SU-DHL-6 (cell line): ENCODE results near the gene BIN1.

Source experiments
- H2AFZ ChIP-seq: fragments of 200-600 bp; sonication (generic); 2 replicates; pipeline ENCODE4 v1.6.1; 2014; ENCODE audit warnings: low read depth, mild to moderate bottlenecking, moderate library complexity, mixed read lengths, antibody characterized with exemption, low read length; ENCODE audit not compliant: severe bottlenecking
- H3F3A ChIP-seq: fragments of 200-600 bp; shearing (Covaris generic); 2 replicates; pipeline ENCODE4 v1.6.0; 2016; ENCODE audit warnings: antibody characterized with exemption, mild to moderate bottlenecking; ENCODE audit not compliant: insufficient read depth
- H3K27ac ChIP-seq: fragments of 200-600 bp; sonication (generic); 2 replicates; pipeline ENCODE4 v1.5.1; 2016; ENCODE audit warnings: low read depth, mild to moderate bottlenecking, low read length, moderate library complexity, mixed read lengths
- H3K27me3 ChIP-seq: fragments of 200-600 bp; sonication (generic), shearing (Covaris generic); 2 replicates; pipeline ENCODE4 v1.6.0; 2014; ENCODE audit warnings: mild to moderate bottlenecking, low read length
- H3K36me3 ChIP-seq: fragments of 200-600 bp; sonication (generic); 2 replicates; pipeline ENCODE4 v1.6.1; 2014; ENCODE audit warnings: mild to moderate bottlenecking, low read length, mixed read lengths
- H3K4me2 ChIP-seq: fragments of 300-600, 200-600 bp; shearing (Covaris generic), sonication (generic); 2 replicates; pipeline ENCODE4 v1.6.0; 2014; ENCODE audit warnings: low read length, low read depth, mild to moderate bottlenecking; ENCODE audit not compliant: poor library complexity, severe bottlenecking
- H3K4me3 ChIP-seq: fragments of 200-600 bp; sonication (generic); 2 replicates; pipeline ENCODE4 v1.5.1; 2014; ENCODE audit warnings: antibody characterized with exemption, low read length, mild to moderate bottlenecking, mixed read lengths; ENCODE audit not compliant: insufficient read depth, poor library complexity, severe bottlenecking
- H3K79me2 ChIP-seq: fragments of 200-600 bp; sonication (generic); 2 replicates; pipeline ENCODE4 v1.6.1; 2014; ENCODE audit warnings: mild to moderate bottlenecking, low read length, moderate library complexity; ENCODE audit not compliant: insufficient read depth
- H3K9ac ChIP-seq: fragments of 200-600 bp; sonication (generic); 2 replicates; pipeline ENCODE4 v1.7.0; 2014; ENCODE audit warnings: mild to moderate bottlenecking, low read length
- H3K9me2 ChIP-seq: fragments of 200-600 bp; sonication (generic); replicated peaks from 2 replicates; pipeline ENCODE4 v1.6.1; 2014; ENCODE audit warnings: low read length; ENCODE audit not compliant: insufficient read depth
- H3K9me3 ChIP-seq: fragments of 200-600 bp; sonication (generic); 2 replicates; pipeline ENCODE4 v1.6.1; 2014; ENCODE audit warnings: low read length, mixed read lengths; ENCODE audit not compliant: insufficient read depth
- H4K20me1 ChIP-seq: fragments of 200-600 bp; sonication (generic); 2 replicates; pipeline ENCODE4 v1.6.1; 2014; ENCODE audit warnings: low read depth, mild to moderate bottlenecking, antibody characterized with exemption, low read length, moderate library complexity, mixed read lengths
- EZH2phosphoT487 ChIP-seq: fragments of 200-600 bp; sonication (generic), shearing (Covaris generic); conservative IDR thresholded peaks from 2 replicates; pipeline ENCODE4 v1.6.1; 2018; ENCODE audit warnings: mild to moderate bottlenecking, antibody characterized with exemption, low read length, moderate library complexity, mixed read lengths
- TF ChIP-seq, protein P1 (sequence below): fragments of 200-600 bp; sonication (generic); IDR thresholded peaks from one replicate; pipeline ENCODE4 v1.5.1; 2017; ENCODE audit warnings: antibody characterized with exemption, mild to moderate bottlenecking, low read length, moderate library complexity; ENCODE audit not compliant: insufficient read depth, poor library complexity, severe bottlenecking

The BIN1 gene

DNA sequence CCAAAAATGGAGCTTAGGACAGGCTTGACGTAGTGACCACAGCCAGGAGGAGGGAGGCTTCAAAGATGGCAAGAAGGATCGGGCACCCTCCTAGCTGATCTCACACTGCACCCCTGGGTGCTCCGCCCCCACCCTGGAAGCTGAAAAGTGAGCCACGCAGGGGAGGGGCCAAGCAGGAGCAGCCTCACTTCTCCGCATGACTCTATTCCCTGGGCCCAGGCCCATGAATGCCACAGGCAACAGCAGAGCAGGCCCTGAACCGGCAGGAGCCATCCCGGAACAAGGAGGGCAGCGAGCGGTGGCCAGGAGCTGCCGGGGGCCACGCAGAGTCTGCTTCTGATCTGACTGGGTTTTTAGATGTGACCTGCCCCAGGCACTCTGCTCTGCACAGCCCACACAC is 30.0 kb downstream of the BIN1 start:
- H3K9me3 ChIP-seq, result no peaks in the 10 kb centered on the region
- no peak overlapping the region for H3K9ac ChIP-seq
- H3K4me3 ChIP-seq, result no peak overlapping the region
- no peaks in the 10 kb centered on the region for H4K20me1 ChIP-seq
- H3K36me3 ChIP-seq, result no peaks in the 10 kb centered on the region
- H3K27me3 ChIP-seq, result no peaks in the 10 kb centered on the region
- TF ChIP-seq, protein P1, sequence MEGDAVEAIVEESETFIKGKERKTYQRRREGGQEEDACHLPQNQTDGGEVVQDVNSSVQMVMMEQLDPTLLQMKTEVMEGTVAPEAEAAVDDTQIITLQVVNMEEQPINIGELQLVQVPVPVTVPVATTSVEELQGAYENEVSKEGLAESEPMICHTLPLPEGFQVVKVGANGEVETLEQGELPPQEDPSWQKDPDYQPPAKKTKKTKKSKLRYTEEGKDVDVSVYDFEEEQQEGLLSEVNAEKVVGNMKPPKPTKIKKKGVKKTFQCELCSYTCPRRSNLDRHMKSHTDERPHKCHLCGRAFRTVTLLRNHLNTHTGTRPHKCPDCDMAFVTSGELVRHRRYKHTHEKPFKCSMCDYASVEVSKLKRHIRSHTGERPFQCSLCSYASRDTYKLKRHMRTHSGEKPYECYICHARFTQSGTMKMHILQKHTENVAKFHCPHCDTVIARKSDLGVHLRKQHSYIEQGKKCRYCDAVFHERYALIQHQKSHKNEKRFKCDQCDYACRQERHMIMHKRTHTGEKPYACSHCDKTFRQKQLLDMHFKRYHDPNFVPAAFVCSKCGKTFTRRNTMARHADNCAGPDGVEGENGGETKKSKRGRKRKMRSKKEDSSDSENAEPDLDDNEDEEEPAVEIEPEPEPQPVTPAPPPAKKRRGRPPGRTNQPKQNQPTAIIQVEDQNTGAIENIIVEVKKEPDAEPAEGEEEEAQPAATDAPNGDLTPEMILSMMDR, result no peak
- H3K4me2 ChIP-seq, result no peak overlapping the region
- no peaks in the 10 kb centered on the region for H3K79me2 ChIP-seq
- H3K9me2 ChIP-seq, result no peaks in the 10 kb centered on the region
- H2AFZ ChIP-seq, result no peak overlapping the region
- H3F3A ChIP-seq, result no peaks in the 10 kb centered on the region
- H3K27ac ChIP-seq, result no peak overlapping the region

DNA sequence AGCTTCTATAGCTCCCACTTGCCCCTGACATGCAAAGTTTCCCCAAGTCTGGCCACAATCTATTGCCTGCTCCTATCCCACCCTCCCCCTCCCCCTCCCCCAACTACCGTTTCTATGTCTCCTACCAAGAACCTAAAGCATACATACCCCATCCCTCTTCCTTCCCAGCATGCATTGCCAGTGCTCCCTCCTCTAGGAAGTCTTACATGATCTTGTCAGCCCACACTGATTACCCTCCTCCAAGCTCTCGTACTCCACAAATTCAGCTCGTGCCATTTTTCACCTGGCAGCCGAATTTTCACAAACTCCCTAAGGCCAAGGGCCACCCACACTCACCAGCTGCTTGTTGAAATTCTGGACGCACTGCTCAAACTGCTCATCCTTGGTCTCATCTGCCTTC is 30.7 kb downstream of the BIN1 start:
- no peaks in the 10 kb centered on the region for H3K27me3 ChIP-seq
- no peaks in the 10 kb centered on the region for H4K20me1 ChIP-seq
- no peak overlapping the region for H3K4me3 ChIP-seq
- H3K4me2 ChIP-seq, result no peak overlapping the region
- no peaks in the 10 kb centered on the region for H3K9me2 ChIP-seq
- no peak overlapping the region for H2AFZ ChIP-seq
- no peaks in the 10 kb centered on the region for H3K79me2 ChIP-seq
- H3K9me3 ChIP-seq, result no peaks in the 10 kb centered on the region
- no peaks in the 10 kb centered on the region for H3F3A ChIP-seq
- H3K36me3 ChIP-seq, result no peaks in the 10 kb centered on the region
- H3K27ac ChIP-seq, result no peak overlapping the region
- no peak overlapping the region for H3K9ac ChIP-seq
- TF ChIP-seq, protein P1, result no peak
- TF ChIP-seq EZH2phosphoT487, result no peak

DNA sequence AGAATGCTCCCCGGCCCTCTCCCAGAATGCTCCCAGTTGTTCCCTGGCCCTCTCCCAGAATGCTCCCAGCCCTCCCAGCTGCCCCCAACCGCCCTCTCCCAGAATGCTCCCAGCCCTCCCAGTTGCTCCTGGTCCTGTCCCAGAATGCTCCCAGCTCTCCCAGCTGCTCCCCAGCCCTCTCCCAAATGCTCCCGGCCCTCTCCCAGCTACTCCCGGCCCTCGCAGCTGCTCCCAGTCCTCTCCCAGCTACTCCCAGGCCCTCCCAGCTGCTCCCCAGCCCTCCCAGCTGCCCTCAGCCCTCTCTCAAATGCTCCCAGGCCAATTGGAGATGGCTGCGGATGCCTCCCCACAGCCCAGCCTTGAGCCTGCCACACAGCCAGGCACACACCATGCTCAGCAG is 31.1 kb downstream of the BIN1 start:
- Histone ChIP-seq H3K4me2 (no peak overlapping the region), H3K9ac (no peak overlapping the region), H3F3A (no peaks in the 10 kb centered on the region), H3K27ac (no peak overlapping the region), H3K36me3 (no peaks in the 10 kb centered on the region), H4K20me1 (no peaks in the 10 kb centered on the region), H3K27me3 (no peaks in the 10 kb centered on the region), H3K9me3 (no peaks in the 10 kb centered on the region), H3K9me2 (no peaks in the 10 kb centered on the region), H3K79me2 (no peaks in the 10 kb centered on the region), H2AFZ (no peak overlapping the region), H3K4me3 (no peak overlapping the region)
- TF ChIP-seq EZH2phosphoT487, result no peak
- TF ChIP-seq, protein P1, result no peak

DNA sequence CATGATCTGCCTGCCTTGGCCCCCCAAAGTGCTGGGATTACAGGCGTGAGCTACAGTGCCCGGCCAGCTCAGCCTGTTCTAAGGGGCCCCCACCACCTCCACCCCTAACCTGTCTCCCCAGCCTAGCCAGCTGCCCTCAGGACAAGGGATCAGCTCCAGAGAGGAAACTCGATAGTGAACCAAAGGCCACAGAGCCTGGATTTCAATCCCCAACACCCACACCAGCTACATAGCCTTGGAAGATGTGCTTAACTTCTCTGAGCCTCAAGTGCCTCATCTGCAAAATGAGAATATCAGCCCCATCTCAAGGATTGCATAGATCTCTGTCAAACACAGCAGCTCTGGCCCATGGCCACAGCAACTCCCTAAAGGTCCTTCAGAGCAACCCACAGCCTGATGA is 32.0 kb downstream of the BIN1 start:
- Histone ChIP-seq H3K9me2 (no peaks in the 10 kb centered on the region), H3F3A (no peaks in the 10 kb centered on the region), H3K9me3 (no peaks in the 10 kb centered on the region), H3K79me2 (no peaks in the 10 kb centered on the region), H3K9ac (no peak overlapping the region), H2AFZ (no peak overlapping the region), H4K20me1 (no peaks in the 10 kb centered on the region), H3K27ac (no peak overlapping the region), H3K4me2 (no peak overlapping the region), H3K36me3 (no peaks in the 10 kb centered on the region), H3K27me3 (no peaks in the 10 kb centered on the region), H3K4me3 (no peak overlapping the region)
- no peak for TF ChIP-seq EZH2phosphoT487
- TF ChIP-seq, protein P1, result no peak
